Left lung (tissue), 10 donors: Measurements from ENCODE around the gene SNX2. TPM values are rescaled to one million over a fixed set of nuclear protein-coding genes. Genes with fewer than 3 reads are reported as not detected.

Source experiments
- ATAC-seq: fragments of 200-7000 bp; cut with Tn5 transposase; one replicate; pipeline ENCODE4 v1.9.1; 2020; ENCODE audit warnings: moderate library complexity
- DNase-seq, 4 donors: peaks; one replicate each; pipeline ENCODE4 v3.0.0-alpha.2; 2013 to 2020
- H3K27ac ChIP-seq, 2 donors: fragments of 200-600 bp; sonication (generic) in 1 of 2; one replicate each; pipeline versions ENCODE4 v1.5.0 to v1.8.0; 2020 to 2021
- H3K27me3 ChIP-seq, 2 donors: fragments of 200-600 bp; sonication (generic) in 1 of 2; one replicate each; pipeline versions ENCODE4 v1.5.0 to v1.8.0; 2020 to 2021
- H3K36me3 ChIP-seq, 2 donors: fragments of 200-600 bp; sonication (generic) in 1 of 2; one replicate each; pipeline versions ENCODE4 v1.5.0 to v1.8.0; 2020 to 2021
- H3K4me1 ChIP-seq, 2 donors: fragments of 200-600 bp; one replicate each; pipeline ENCODE4 v1.8.0; 2021
- H3K4me3 ChIP-seq, 2 donors: fragments of 200-600 bp; sonication (generic) in 1 of 2; one replicate each; pipeline versions ENCODE4 v1.5.0 to v1.8.0; 2020 to 2021; ENCODE audit warnings: mild to moderate bottlenecking in 1 of 2
- H3K9me3 ChIP-seq, 2 donors: fragments of 200-600 bp; sonication (generic) in 1 of 2; one replicate each; pipeline versions ENCODE4 v1.5.0 to v1.8.0; 2020 to 2021
- CTCF ChIP-seq, 2 donors: fragments of 200-600 bp; sonication (generic) in 1 of 2; IDR thresholded peaks; one replicate each; pipeline versions ENCODE4 v1.5.0 to v1.8.0; 2021; ENCODE audit warnings: antibody characterized with exemption in 2 of 2
- intact Hi-C, 2 donors: fragments of 100-400 bp; cut with DNase I; formaldehyde crosslinking; loops; one replicate each; pipeline versions ENCODE4 v1.11.2 to v1.14.2; 2022
- polyA plus RNA-seq, 6 donors: library from polyadenylated mRNA; unstranded; fragments of 120-200 nt; gene quantifications; one replicate each; pipeline ENCODE4 v1.2.1, GENCODE V29; 2013; ENCODE audit not compliant: insufficient read length in 6 of 6
- total RNA-seq, 2 donors: library from RNA; stranded (reverse); fragmentation: NEBNext Ultra II Directional; extraction: Animal tissue kit (Norgen Biotek cat#: 25700); gene quantifications; one replicate each; pipeline ENCODE4 v1.2.1, GENCODE V29; 2021
- donor health status: DM: no; HTN: yes; CAD: no.
- donor health status: DM: no; HTN: no; CAD: no.

The SNX2 gene
- total and polyA plus RNA-seq, 8 donors: 85.1 to 128 (median 101) TPM

DNA sequence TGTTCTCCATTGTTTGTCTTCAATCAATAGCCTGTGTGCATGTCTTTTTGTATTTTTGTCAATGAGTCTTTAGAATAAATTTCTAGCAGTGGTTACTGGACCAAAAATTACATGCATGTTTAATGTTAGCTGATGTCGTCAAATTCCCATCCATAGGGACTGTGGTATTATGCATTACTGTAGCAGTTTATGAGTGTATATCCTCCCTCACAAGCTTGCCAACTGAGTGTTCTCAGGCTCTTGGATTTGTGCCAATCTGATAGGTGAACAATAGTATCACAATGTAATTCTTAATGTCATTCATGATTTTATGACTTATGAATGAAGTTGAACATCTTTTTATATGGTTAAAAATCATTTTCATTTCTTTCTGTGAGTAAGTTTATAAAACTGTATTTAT lies 83.6 kb downstream of the SNX2 start:
- ATAC-seq: no peak
- Histone ChIP-seq H3K4me1 (no peaks in the 10 kb centered on the region), H3K27ac (no peak overlapping the region), H3K27me3 (no peaks in the 10 kb centered on the region), H3K9me3 (no peaks in the 10 kb centered on the region), H3K36me3 (peaks cover 0 to 6% of the 10 kb centered on the region in 2 donors), H3K4me3 (no peak overlapping the region)
- intact Hi-C loops: no loop called here
- no peak for DNase-seq
- TF ChIP-seq CTCF (IDR thresholded peaks at IDR 0.05): no peak

- peaks cover 0 to 5% of the 10 kb centered on the region in 2 donors for H3K36me3 ChIP-seq
- H3K27ac ChIP-seq: no peak overlapping the region
- ATAC-seq (no peak), DNase-seq (no peak)
- no peak overlapping the region for H3K4me3 ChIP-seq
- H3K4me1 ChIP-seq: no peaks in the 10 kb centered on the region
- intact Hi-C loops: no loop called here
- TF ChIP-seq CTCF (IDR thresholded peaks at IDR 0.05): no peak
- no peaks in the 10 kb centered on the region for H3K9me3 ChIP-seq
- no peaks in the 10 kb centered on the region for H3K27me3 ChIP-seq
Observed at GRCh38 chr5:122863240-122863639, 88.4 kb downstream of the SNX2 start.

DNA sequence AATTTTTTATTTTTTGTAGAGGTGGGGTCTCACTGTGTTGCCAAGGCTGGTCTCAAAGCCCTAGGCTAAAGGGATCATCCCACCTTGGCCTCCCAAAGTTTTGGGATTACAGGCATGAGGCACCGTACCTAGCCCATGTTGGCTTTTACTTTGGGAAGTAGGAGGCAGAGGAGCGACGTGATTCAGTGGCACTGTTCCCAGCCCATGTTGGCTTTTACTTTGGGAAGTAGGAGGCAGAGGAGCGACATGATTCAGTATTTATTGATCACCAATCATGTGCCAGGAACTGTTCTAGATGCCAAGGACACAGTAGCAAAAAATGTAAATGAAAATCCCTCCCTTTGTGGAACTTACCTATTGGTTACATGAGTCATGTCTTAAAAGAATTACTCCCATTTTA lies 88.8 kb downstream of the SNX2 start:
- ATAC-seq (no peak), DNase-seq (no peak)
- Histone ChIP-seq H3K4me3 (no peak overlapping the region), H3K4me1 (no peaks in the 10 kb centered on the region), H3K9me3 (no peaks in the 10 kb centered on the region), H3K27me3 (no peaks in the 10 kb centered on the region), H3K36me3 (peaks cover 0 to 5% of the 10 kb centered on the region in 2 donors), H3K27ac (no peak overlapping the region)
- no peak for TF ChIP-seq CTCF (IDR thresholded peaks at IDR 0.05)
- intact Hi-C loops: no loop called here

DNA sequence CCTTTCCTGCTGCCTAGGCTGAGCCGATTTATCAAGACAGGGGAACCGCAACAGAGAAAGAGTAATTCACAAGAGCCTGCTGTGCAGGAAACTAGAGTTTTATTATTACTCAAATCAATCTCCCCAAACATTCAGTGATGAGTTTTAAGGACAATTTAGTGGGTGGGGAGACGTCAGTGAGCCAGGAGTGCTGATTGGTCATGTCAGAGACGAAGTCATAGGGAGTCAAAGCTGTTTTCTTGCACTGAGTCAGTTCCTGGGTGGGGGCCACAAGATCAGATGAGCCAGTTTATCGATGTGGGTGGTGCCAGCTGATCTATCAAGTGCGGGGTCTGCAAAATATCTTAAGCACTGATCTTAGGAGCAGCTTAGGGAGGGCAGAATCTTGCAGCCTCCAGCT lies 89.5 kb downstream of the SNX2 start:
- no peaks in the 10 kb centered on the region for H3K27me3 ChIP-seq
- no peak overlapping the region for H3K4me3 ChIP-seq
- H3K36me3 ChIP-seq: peaks cover 0 to 5% of the 10 kb centered on the region in 2 donors
- intact Hi-C loops: no loop called here
- no peak for TF ChIP-seq CTCF (IDR thresholded peaks at IDR 0.05)
- H3K9me3 ChIP-seq: no peaks in the 10 kb centered on the region
- no peak for ATAC-seq
- H3K4me1 ChIP-seq: no peaks in the 10 kb centered on the region
- no peak for DNase-seq
- no peak overlapping the region for H3K27ac ChIP-seq

DNA sequence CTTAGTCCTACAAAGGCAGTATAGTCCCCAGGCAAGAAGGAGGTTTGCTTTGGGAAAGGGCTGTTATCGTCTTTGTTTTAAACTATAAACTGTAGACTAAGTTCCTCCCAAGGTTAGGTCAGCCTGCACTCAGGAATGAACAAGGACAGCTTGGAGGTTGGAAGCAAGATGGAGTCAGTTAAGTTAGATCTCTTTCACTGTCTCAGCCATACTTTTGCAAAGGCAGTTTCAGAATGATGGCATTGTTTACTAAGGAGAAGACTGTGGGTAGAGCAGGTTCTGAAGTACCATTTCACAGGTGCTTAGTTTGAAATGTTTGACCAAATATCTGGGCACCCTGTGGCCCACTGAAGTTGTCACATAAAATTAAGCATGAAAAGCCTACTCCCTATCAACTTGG lies 90.0 kb downstream of the SNX2 start:
- peaks cover 0 to 5% of the 10 kb centered on the region in 2 donors for H3K36me3 ChIP-seq
- no peak overlapping the region for H3K4me3 ChIP-seq
- no peaks in the 10 kb centered on the region for H3K4me1 ChIP-seq
- DNase-seq (no peak), ATAC-seq (no peak)
- H3K27me3 ChIP-seq: no peaks in the 10 kb centered on the region
- no peaks in the 10 kb centered on the region for H3K9me3 ChIP-seq
- H3K27ac ChIP-seq: no peak overlapping the region
- no peak for TF ChIP-seq CTCF (IDR thresholded peaks at IDR 0.05)
- intact Hi-C loops: no loop called here
